HCT116 (cell line): ENCODE measurements around the gene CHST15. TPM values are rescaled to one million over a fixed set of nuclear protein-coding genes. Genes with fewer than 3 reads are reported as not detected.

Experiments
- ATAC-seq: fragments of 200-7000 bp; cut with Tn5 transposase; 2 replicates; pipeline ENCODE4 v1.9.1; 2020; ENCODE audit warnings: mild to moderate bottlenecking, moderate library complexity
- BruUV-seq: library from RNA; stranded (reverse); fragments of 400-500 nt; replicated peaks from 2 replicates; lab custom pipeline; 2021; lab: Mats Ljungman, UMichigan
- CTCF ChIA-PET: fragments of 300-600 bp; sonication (Branson Sonifier 250); formaldehyde crosslinking; loops from one replicate; lab custom pipeline; 2021; ENCODE audit warnings: antibody characterized with exemption; lab: Charles Lee
- POLR2A ChIA-PET: fragments of 300-600, 350-600 bp; sonication (Branson Sonifier 250); formaldehyde crosslinking; loops from one replicate; lab custom pipeline; 2021; ENCODE audit warnings: antibody characterized with exemption; lab: Charles Lee
- RAD21 ChIA-PET, 2 experiments: fragments of 300-600 bp; sonication (Branson Sonifier 250); formaldehyde crosslinking; loops; one replicate each; lab custom pipeline; 2023; ENCODE audit warnings: low total read pairs in 2 of 2; ENCODE audit not compliant: uncharacterized antibody in 2 of 2, unreplicated experiment in 2 of 2, low non-redundant PET in 1 of 2; lab: Charles Lee
- DNase-seq: peaks from one replicate; pipeline ENCODE4 v3.0.0-alpha.2; 2010; ENCODE audit warnings: low read depth, low spot score
- H2AFZ ChIP-seq: fragments of 200-600 bp; shearing (Covaris generic), sonication (generic); 2 replicates; pipeline ENCODE4 v1.6.1; 2017; ENCODE audit warnings: low read depth, mixed run types, mixed read lengths, antibody characterized with exemption, low read length; ENCODE audit not compliant: poor library complexity, severe bottlenecking
- H3K27ac ChIP-seq: 2 replicates; pipeline ENCODE4 v1.5.1; 2012; ENCODE audit warnings: low read depth, low read length
- H3K27me3 ChIP-seq: fragments of 200-600 bp; sonication (generic); 2 replicates; pipeline ENCODE4 v1.6.1; 2016; ENCODE audit warnings: mixed run types, low read length, mixed read lengths; ENCODE audit not compliant: insufficient read depth
- H3K36me3 ChIP-seq, 2 experiments: fragments of 200-500 bp in 1 of 2; fragments of 200-600 bp in 1 of 2; sonication (Bioruptor generic) in 1 of 2; sonication (generic) in 1 of 2; 2 replicates each; pipeline versions ENCODE4 v1.5.1 to v1.6.1; 2014 to 2016; ENCODE audit warnings: low read length in 2 of 2, inconsistent platforms in 1 of 2, mixed read lengths in 1 of 2, mixed run types in 1 of 2; ENCODE audit not compliant: insufficient read depth in 2 of 2, control insufficient read depth in 1 of 2
- H3K4me1 ChIP-seq, 2 experiments: fragments of 200-600 bp in 1 of 2; sonication (generic) in 1 of 2; 2 replicates each; pipeline versions ENCODE4 v1.5.1 to v1.6.1; 2012 to 2017; ENCODE audit warnings: low read length in 2 of 2, inconsistent platforms in 1 of 2, mild to moderate bottlenecking in 1 of 2, mixed read lengths in 1 of 2, mixed run types in 1 of 2, moderate library complexity in 1 of 2; ENCODE audit not compliant: insufficient read depth in 2 of 2, control insufficient read depth in 1 of 2
- H3K4me2 ChIP-seq: fragments of 200-600 bp; sonication (generic); 2 replicates; pipeline ENCODE4 v1.6.1; 2017; ENCODE audit warnings: mixed run types, low read length, mixed read lengths
- H3K4me3 ChIP-seq, 2 experiments: fragments of 200-600 bp in 1 of 2; sonication (generic) in 1 of 2; replicated peaks in 1 of 2; 2 replicates each; pipeline ENCODE4 v1.5.1; 2011 to 2016; ENCODE audit warnings: low read length in 2 of 2, control low read depth in 1 of 2, low read depth in 1 of 2, mild to moderate bottlenecking in 1 of 2, mixed read lengths in 1 of 2, mixed run types in 1 of 2
- H3K79me2 ChIP-seq: fragments of 200-600 bp; sonication (generic); 2 replicates; pipeline ENCODE4 v1.6.1; 2017; ENCODE audit warnings: mild to moderate bottlenecking, mixed run types, low read length, moderate library complexity, mixed read lengths; ENCODE audit not compliant: insufficient read depth
- H3K9ac ChIP-seq: fragments of 200-600 bp; sonication (generic); 2 replicates; pipeline ENCODE4 v1.6.1; 2016; ENCODE audit warnings: low read length, mixed read lengths
- H3K9me2 ChIP-seq: fragments of 200-600 bp; sonication (generic), shearing (Covaris generic); 2 replicates; pipeline ENCODE4 v1.6.1; 2017; ENCODE audit warnings: mixed run types, mild to moderate bottlenecking, moderate library complexity; ENCODE audit not compliant: insufficient read depth
- H3K9me3 ChIP-seq, 2 experiments: fragments of 200-500 bp in 1 of 2; fragments of 200-600 bp in 1 of 2; sonication (Bioruptor generic) in 1 of 2; sonication (generic) in 1 of 2; 2 replicates each; pipeline ENCODE4 v1.6.1; 2014 to 2017; ENCODE audit warnings: low read length in 2 of 2, mixed read lengths in 2 of 2, inconsistent platforms in 1 of 2, low read depth in 1 of 2, mild to moderate bottlenecking in 1 of 2, mixed run types in 1 of 2, moderate library complexity in 1 of 2; ENCODE audit not compliant: control insufficient read depth in 1 of 2, insufficient read depth in 1 of 2
- H4K20me1 ChIP-seq: fragments of 200-600 bp; sonication (generic), shearing (Covaris generic); 2 replicates; pipeline ENCODE4 v1.6.1; 2017; ENCODE audit warnings: mixed run types, mild to moderate bottlenecking, moderate library complexity; ENCODE audit not compliant: insufficient read depth
- CBX3 ChIP-seq: IDR thresholded peaks from 2 replicates; pipeline ENCODE4 v1.6.1; 2012; ENCODE audit warnings: low read depth
- EGR1 ChIP-seq: IDR thresholded peaks from 2 replicates; pipeline ENCODE4 v1.6.1; 2012; ENCODE audit warnings: low read depth
- ELF1 ChIP-seq: IDR thresholded peaks from 2 replicates; pipeline ENCODE4 v1.6.1; 2012; ENCODE audit warnings: low read depth, borderline replicate concordance
- EZH2phosphoT487 ChIP-seq: fragments of 200-600 bp; IDR thresholded peaks from 2 replicates; pipeline ENCODE4 v1.6.1; 2018; ENCODE audit warnings: antibody characterized with exemption, borderline replicate concordance
- JUND ChIP-seq: IDR thresholded peaks from 2 replicates; pipeline ENCODE4 v1.6.1; 2012
- POLR2A ChIP-seq: IDR thresholded peaks from 2 replicates; pipeline ENCODE4 v1.7.0; 2011; ENCODE audit warnings: borderline replicate concordance; ENCODE audit not compliant: insufficient read depth, insufficient read length; ENCODE audit errors: extremely low read depth
- SIN3A ChIP-seq: IDR thresholded peaks from 2 replicates; pipeline ENCODE4 v1.6.1; 2012; ENCODE audit warnings: low read depth
- SRF ChIP-seq: IDR thresholded peaks from 2 replicates; pipeline ENCODE4 v1.6.1; 2012; ENCODE audit warnings: low read depth
- TCF7L2 ChIP-seq: IDR thresholded peaks from 2 replicates; pipeline ENCODE4 v1.7.0; 2011; ENCODE audit warnings: borderline replicate concordance, inconsistent platforms; ENCODE audit not compliant: insufficient read depth, insufficient read length; ENCODE audit errors: extremely low read depth
- YY1 ChIP-seq: IDR thresholded peaks from 2 replicates; pipeline ENCODE4 v1.6.1; 2011; ENCODE audit warnings: low read length, low read depth, moderate library complexity, mild to moderate bottlenecking; ENCODE audit not compliant: insufficient replicate concordance; ENCODE audit errors: extremely low read depth
- ZBTB33 ChIP-seq: IDR thresholded peaks from 2 replicates; pipeline ENCODE4 v1.6.1; 2011; ENCODE audit warnings: mild to moderate bottlenecking, low read length, moderate library complexity; ENCODE audit not compliant: insufficient replicate concordance; ENCODE audit errors: extremely low read depth
- ZNF274 ChIP-seq: fragments of 200-500 bp; sonication (Bioruptor generic); IDR thresholded peaks from 2 replicates; pipeline ENCODE4 v1.6.1; 2014; ENCODE audit warnings: mild to moderate bottlenecking, low read depth, low read length, inconsistent platforms
- intact Hi-C: fragments of 100-400 bp; cut with micrococcal nuclease; formaldehyde crosslinking; loops from 2 replicates; pipeline ENCODE4 v1.10.0; 2022
- total RNA-seq: library from RNA; stranded (reverse); gene quantifications from one replicate; pipeline ENCODE4 v1.2.1, GENCODE V29; 2021; ENCODE audit not compliant: unreplicated experiment
- TF ChIP-seq, protein P1 (sequence below): IDR thresholded peaks from 2 replicates; pipeline ENCODE4 v1.6.1; 2012
- TF ChIP-seq, protein P2 (sequence below): IDR thresholded peaks from 2 replicates; pipeline ENCODE4 v1.6.1; 2012

Gene CHST15
- total RNA-seq, 1 experiment from 2014 or later = 47.2 TPM

DNA sequence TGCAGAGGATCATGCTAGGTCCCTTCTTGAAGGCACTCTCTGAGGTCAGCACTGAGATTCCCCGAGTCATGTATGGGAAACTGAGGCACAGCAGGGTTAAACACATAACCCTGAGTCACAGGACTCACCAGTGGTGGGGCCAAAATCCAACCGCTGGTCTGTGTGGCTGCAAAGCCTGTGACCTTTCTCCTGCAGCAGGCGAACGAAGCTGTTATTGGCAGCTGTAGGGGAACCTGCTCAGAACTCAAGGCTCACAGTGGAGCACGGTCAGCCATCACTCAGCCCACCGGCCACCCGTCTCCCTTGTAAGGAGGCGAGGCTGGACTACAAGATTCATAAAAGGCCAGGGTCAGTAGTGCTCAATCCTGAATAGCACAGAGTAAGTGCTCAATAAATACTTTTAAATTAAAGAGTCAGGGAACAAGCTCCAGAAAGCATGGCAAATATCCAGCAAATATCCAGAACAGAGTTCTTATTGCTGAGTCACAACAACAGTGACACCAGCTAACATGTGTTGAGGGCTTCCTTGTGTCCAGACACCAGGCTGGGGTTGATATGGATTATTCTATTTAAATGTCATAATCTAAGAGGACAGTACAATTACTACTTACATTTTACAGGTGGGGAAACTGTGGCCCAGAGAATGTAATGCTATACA, 34.9 kb downstream of the CHST15 start:
- ChIA-PET POLR2A (no interaction called here), RAD21 (no interaction called here), CTCF (no interaction called here)
- TF ChIP-seq JUND (no peak), CBX3 (no peak), ZNF274 (no peak), POLR2A (no peak), EGR1 (no peak), YY1 (no peak), SIN3A (no peak), ELF1 (no peak)
- TF ChIP-seq, protein P1, sequence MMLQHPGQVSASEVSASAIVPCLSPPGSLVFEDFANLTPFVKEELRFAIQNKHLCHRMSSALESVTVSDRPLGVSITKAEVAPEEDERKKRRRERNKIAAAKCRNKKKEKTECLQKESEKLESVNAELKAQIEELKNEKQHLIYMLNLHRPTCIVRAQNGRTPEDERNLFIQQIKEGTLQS = no peak
- Histone ChIP-seq H3K4me2 (no peak overlapping the region), H3K4me3 (no peak overlapping the region), H3K79me2 (peaks cover 19% of the 10 kb centered on the region; the same call in 1 of the 2 replicates), H3K27me3 (no peaks in the 10 kb centered on the region), H3K4me1 (peaks cover 10 to 27% of the 10 kb centered on the region in 2 experiments; a peak in 3 of 4 replicates), H3K36me3 (no peaks in the 10 kb centered on the region), H3K27ac (no peak overlapping the region), H2AFZ (no peak overlapping the region), H4K20me1 (no peaks in the 10 kb centered on the region), H3K9ac (no peak overlapping the region), H3K9me2 (no peaks in the 10 kb centered on the region), H3K9me3 (no peaks in the 10 kb centered on the region)
- no TSS peak for BruUV-seq
- ATAC-seq = no peak
- no peak for DNase-seq
- intact Hi-C loops = no loop called here

GRCh38 chr10:124057601-124058000, 35.8 kb downstream of the CHST15 start:
- ATAC-seq (no peak), DNase-seq (no peak)
- H3K9ac ChIP-seq = no peak overlapping the region
- H4K20me1 ChIP-seq = no peaks in the 10 kb centered on the region
- RAD21 ChIA-PET = no interaction called here
- H3K4me2 ChIP-seq = no peak overlapping the region
- no peak overlapping the region for H3K27ac ChIP-seq
- no peaks in the 10 kb centered on the region for H3K9me2 ChIP-seq
- BruUV-seq = no TSS peak
- H3K79me2 ChIP-seq = peaks cover 26% of the 10 kb centered on the region; the same call in 1 of the 2 replicates
- H3K9me3 ChIP-seq = no peaks in the 10 kb centered on the region
- H3K4me3 ChIP-seq = no peak overlapping the region
- no peaks in the 10 kb centered on the region for H3K27me3 ChIP-seq
- TF ChIP-seq SRF = no peak
- TF ChIP-seq, protein P2, sequence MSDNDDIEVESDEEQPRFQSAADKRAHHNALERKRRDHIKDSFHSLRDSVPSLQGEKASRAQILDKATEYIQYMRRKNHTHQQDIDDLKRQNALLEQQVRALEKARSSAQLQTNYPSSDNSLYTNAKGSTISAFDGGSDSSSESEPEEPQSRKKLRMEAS = no peak
- no peak for TF ChIP-seq ZBTB33
- no peak for TF ChIP-seq JUND
- no peak for TF ChIP-seq EZH2phosphoT487
- TF ChIP-seq POLR2A = no peak
- no peak for TF ChIP-seq ZNF274
- no peak for TF ChIP-seq TCF7L2
- intact Hi-C loops = no loop called here
- CTCF ChIA-PET = no interaction called here
- POLR2A ChIA-PET = no interaction called here
- peaks cover 13 to 31% of the 10 kb centered on the region in 2 experiments; a peak in 3 of 4 replicates for H3K4me1 ChIP-seq
- no peaks in the 10 kb centered on the region for H3K36me3 ChIP-seq
- no peak overlapping the region for H2AFZ ChIP-seq
